SK-MEL-5 (cell line): ENCODE measurements around the gene USF1. TPM values are rescaled to one million over a fixed set of nuclear protein-coding genes. Genes with fewer than 3 reads are reported as not detected.

Experiments used
- DNase-seq: peaks from one replicate; pipeline ENCODE4 v3.0.0-alpha.2; 2016; ENCODE audit warnings: low read depth, low spot score
- in situ Hi-C: cut with HindIII; loops from 2 replicates; pipeline ENCODE4 v1.10.0; 2016; ENCODE audit warnings: low sequenced_read_pairs, high pct_unique_total_duplicates, low pct_unique_long_range_greater_than_20kb
- polyA plus RNA-seq, 2 experiments: library from polyadenylated mRNA; depleted of rRNA; stranded (reverse); fragments of >200 nt; gene quantifications; 2 replicates each; pipeline ENCODE4 v1.2.3, GENCODE V29; 2015
- total RNA-seq: library from RNA; depleted of rRNA; stranded (reverse); fragments of >200 nt; shearing (Covaris generic); gene quantifications from 2 replicates; pipeline ENCODE4 v1.2.3, GENCODE V29; 2014; rRNA removed

USF1 gene
- total RNA-seq, result 48.9 and 50.4 TPM in 2 replicates
- polyA plus RNA-seq (2015; cell fraction: cytosol; rRNA removed), result 20.8 and 25.7 TPM in 2 replicates
- polyA plus RNA-seq (2015; cell fraction: nucleus; rRNA removed), result 305 and 402 TPM in 2 replicates

DNA sequence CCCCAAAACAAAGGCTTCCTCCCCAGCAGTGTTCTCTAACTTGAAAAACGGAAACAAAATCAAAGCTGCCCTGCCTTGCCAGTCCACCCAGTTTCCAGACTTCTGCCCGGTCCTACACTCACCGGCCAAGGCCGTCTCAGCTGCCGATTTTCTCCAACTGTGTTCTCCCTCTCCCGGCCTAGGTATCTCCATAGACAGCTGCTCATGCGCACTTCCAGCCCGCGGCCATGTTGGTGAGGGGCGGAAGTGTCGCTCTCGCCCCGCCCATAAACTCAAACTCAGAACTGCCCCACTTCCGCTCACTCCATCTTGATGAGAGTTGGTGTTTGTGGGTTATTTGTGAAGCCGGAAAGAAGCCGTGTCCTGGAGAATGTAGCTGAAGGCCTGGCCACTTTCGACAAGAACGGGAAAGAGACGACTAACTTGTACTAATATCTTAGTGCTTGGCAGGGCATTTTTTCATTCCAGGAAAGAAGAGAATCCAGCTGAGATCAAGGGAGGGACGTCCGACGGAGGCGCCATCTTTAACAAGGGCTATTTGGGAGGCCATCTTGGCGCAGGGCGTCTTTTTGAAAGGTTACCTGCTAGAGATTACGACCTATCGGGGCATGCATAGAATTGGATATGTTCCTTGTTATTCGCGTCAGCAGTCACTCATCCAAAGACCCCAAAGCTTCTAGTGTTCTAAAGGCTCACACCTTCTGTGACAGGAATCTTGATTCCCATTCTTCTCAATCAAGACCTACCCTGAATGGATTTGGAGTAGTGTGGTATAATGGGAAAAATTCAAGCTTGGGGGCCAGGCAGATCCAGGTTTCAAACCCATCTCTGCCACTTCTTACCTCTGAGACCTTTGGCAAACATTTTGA is at the start of gene USF1:
USF1 (minus strand) TSS at position 242 of the 869 bp plus-strand sequence. CDS start 2,702 bp downstream, outside the sequence.
- in situ Hi-C loops, result no loop called here
- DNase-seq, result peak; percentile 95

DNA sequence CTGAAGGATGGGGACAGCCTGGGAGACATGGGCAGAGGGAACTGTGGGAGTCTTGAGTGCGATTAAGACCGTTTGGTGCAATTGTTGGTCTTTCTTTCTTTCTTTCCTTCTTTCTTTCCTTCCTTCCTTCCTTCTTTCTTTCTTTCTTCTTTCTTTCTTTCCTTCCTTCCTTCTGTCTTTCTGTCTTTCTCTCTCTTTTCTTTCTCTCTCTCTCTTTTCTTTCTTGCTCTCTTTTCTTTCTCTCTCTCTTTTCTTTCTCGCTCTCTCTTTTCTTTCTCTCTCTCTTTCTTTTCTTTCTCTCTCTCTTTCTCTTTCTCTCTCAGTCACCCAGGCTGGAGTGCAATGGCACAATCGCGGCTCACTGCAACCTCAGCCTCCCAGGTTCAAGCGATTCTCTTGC is 49.5 kb upstream of the USF1 start:
- no peak for DNase-seq
- in situ Hi-C loops, result no loop called here

GRCh38 chr1:161094481-161094880 is 48.7 kb upstream of the USF1 start:
- in situ Hi-C loops, result no loop called here
- no peak for DNase-seq

- DNase-seq, result no peak
- in situ Hi-C loops, result no loop called here
Observed at GRCh38 chr1:161092621-161093028, 46.8 kb upstream of the USF1 start.

GRCh38 chr1:161091796-161092507 is 46.2 kb upstream of the USF1 start:
- DNase-seq, result no peak
- in situ Hi-C loops, result no loop called here

DNA sequence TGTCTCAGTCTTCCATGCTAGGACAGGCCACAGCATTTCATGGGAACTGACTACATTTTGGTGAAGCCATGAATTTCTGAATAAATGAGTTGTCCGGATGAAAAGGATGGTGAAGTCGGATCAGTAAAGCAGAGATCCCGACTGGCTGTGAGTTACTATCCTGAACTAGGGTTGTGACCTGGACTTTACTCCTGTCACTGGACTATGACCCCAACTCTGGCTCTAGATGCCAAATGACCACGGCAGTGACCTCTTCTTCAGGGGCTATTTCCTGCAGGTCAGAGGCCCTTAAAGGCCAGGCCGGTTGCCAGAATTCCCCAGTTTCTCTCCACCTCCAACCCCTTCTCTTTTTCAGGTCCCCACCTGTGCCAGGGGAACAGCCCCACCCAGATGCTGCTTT is 45.3 kb upstream of the USF1 start:
- DNase-seq, result no peak
- in situ Hi-C loops, result no loop called here

GRCh38 chr1:161090617-161091016 is 44.8 kb upstream of the USF1 start:
- in situ Hi-C loops, result no loop called here

DNA sequence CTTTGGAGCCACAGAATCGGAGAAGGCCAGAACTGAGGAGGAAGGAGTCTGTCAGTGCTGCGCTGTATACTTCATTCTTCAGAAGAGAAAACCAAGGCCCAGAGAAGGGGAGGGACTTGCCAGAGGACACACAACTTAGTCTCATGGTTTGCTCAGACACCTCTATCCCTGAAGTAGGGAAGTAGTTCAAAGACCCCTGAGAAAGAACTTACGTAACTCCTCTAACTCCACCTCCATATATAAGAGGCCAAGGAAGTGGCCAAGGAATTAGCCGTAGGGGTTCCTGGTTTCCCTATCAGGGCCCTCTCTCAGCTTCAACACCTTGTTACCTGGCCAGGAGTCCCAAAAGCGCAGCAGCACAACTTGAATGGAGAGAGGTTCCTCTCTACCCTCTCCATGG is 44.2 kb upstream of the USF1 start:
- in situ Hi-C loops, result no loop called here
- no peak for DNase-seq

More at GRCh38 chr1:161090617-161091016, 44.8 kb upstream of the USF1 start:
- DNase-seq, result no peak

DNA sequence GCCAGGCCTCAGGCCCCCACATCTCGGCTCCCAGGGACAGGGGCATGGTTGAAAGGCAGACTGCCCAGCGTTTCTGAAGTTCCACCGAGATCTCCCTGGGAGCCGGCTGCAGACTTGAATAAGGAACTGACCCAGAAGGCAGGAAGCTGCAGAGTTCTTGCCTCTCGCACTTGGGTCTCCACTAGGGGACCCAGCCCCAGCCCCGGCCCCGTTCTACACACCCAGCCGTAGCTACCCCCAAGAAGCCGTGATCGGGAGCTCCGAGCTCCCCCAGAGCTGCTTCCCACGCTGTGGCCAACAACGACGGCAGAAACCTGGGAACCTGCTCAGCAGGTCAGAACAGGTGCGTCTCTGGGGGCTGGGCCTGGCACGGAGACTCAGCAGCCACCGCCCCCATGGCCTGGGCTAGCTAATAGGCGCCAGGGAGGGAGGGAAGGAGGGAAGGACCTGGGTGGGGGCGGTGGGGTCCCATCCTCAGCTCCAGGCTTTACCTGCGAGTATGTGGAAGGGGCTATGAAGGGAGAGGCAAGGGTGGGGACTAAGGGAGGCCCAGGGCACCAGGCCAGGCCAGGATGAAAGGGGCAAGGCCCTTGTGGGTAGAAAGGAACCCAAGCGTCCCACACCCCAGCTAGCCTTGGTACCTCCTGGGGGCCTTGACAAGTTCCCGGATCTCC is 43.6 kb upstream of the USF1 start, which contains the start of gene NECTIN4:
NECTIN4 (minus strand) TSS at position 308 of the 674 bp plus-strand sequence; CDS start at position 46, 262 bp downstream.
- DNase-seq, result no peak
- in situ Hi-C loops, result no loop called here

DNA sequence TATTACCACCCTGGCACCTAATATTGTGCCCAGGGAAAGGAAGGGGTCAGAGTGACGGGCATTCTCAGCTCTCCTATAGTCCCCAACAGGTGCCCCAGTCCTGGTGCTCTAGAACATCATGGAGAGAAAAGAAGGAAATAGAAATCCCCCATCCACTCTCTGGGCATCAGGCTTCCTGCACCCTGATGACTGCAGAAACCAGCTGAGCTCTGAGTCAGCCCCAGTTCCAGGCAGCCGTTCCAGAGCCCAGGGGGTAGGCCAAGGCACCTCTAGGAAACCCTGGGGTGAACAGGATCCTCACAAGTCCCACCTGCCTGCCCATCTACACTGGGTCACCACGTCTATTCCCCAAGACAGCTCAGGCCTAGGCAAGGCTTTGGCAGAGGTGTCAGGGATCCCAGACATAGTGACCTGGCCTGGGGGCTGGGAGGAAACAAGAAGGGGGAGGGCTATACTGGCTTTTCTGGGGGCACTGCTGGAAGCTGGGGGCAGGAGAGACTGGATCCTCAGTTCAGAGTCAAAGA is 42.9 kb upstream of the USF1 start:
- DNase-seq, result no peak
- in situ Hi-C loops, result no loop called here

GRCh38 chr1:161086457-161086856 is 40.7 kb upstream of the USF1 start:
- in situ Hi-C loops, result no loop called here
- no peak for DNase-seq

GRCh38 chr1:161085165-161085564 is 39.4 kb upstream of the USF1 start:
- in situ Hi-C loops, result no loop called here
- no peak for DNase-seq

DNA sequence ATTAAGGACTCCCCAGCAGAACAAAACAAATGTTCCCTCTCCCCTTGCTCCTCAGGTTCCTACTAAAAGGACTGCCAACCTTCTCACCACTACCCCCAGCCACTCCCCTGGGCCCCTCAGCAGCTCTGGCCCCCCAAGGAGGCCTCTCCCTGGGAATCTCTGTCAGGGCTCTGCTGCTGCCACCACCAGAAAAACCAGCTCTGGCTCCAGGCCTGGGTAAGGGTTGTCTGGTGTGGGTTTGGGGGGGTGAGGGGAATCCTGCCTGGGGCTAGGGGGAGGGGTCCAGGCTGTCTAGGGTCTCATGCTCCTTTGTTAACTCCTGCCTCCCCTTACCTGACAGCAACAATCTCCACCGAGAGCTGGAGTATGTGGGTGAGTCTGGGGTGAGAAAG is 38.8 kb upstream of the USF1 start:
- in situ Hi-C loops, result no loop called here
- no peak for DNase-seq

GRCh38 chr1:161083748-161084596 is 38.2 kb upstream of the USF1 start:
- in situ Hi-C loops, result no loop called here
- DNase-seq, result no peak

GRCh38 chr1:161082996-161083747 is 37.4 kb upstream of the USF1 start:
- peak; percentile 46 for DNase-seq
- in situ Hi-C loops, result no loop called here

GRCh38 chr1:161082483-161082882 is 36.7 kb upstream of the USF1 start:
- no peak for DNase-seq
- in situ Hi-C loops, result no loop called here
